GM12801 (cell line): Measurements from ENCODE around the gene WDFY3.

Experiments used
- CTCF ChIP-seq: IDR thresholded peaks from one replicate; pipeline ENCODE4 v1.5.1; 2011; ENCODE audit warnings: control low read depth; ENCODE audit not compliant: insufficient read length; ENCODE audit errors: extremely low read depth

WDFY3 gene

GRCh38 chr4:84948056-84948455 is 18.4 kb downstream of the WDFY3 start:
- no peak for TF ChIP-seq CTCF

GRCh38 chr4:84944947-84945346 is 21.5 kb downstream of the WDFY3 start:
- TF ChIP-seq CTCF = no peak

GRCh38 chr4:84940960-84941359 is 25.5 kb downstream of the WDFY3 start:
- no peak for TF ChIP-seq CTCF

GRCh38 chr4:84939113-84939512 is 27.4 kb downstream of the WDFY3 start:
- TF ChIP-seq CTCF = no peak

GRCh38 chr4:84938316-84938715 is 28.2 kb downstream of the WDFY3 start:
- TF ChIP-seq CTCF = no peak

GRCh38 chr4:84937381-84937977 is 29.0 kb downstream of the WDFY3 start:
- no peak for TF ChIP-seq CTCF

GRCh38 chr4:84936123-84936522 is 30.4 kb downstream of the WDFY3 start:
- no peak for TF ChIP-seq CTCF

- TF ChIP-seq CTCF = no peak
Observed at GRCh38 chr4:84932462-84932861, 34.0 kb downstream of the WDFY3 start.
